Heart left ventricle (tissue), 13 donors: ENCODE measurements around the gene TP53AIP1.

Source experiments
- POLR2A ChIP-seq, 2 donors: fragments of 450-650 bp; IDR thresholded peaks; one replicate each; pipeline ENCODE4 v1.6.1; 2017; ENCODE audit warnings: antibody characterized with exemption in 2 of 2, mild to moderate bottlenecking in 2 of 2, moderate library complexity in 2 of 2
- TF ChIP-seq, protein P1 (sequence below), 12 donors: fragments of 200-600 bp; sonication (generic) in 4 of 12; IDR thresholded peaks; one replicate each; pipeline versions ENCODE4 v1.5.0 to v1.8.0; 2018 to 2022; ENCODE audit warnings: antibody characterized with exemption in 12 of 12, mild to moderate bottlenecking in 5 of 12
- donor health status: ischemic (EF 13 %, LVEDD 7.1; RV severe dilation, severe dysfunction).
- donor health status: DM: no; HTN: yes; CAD: no.
- donor health status: DM: no; HTN: no; CAD: no.
- donor health status: ischemic (EF 25% LVEDD 6.9; RV normal size, moderate dysfunction).
- donor health status: ischemic (EF 25% LVEDD 5.7; RV mildly dilated, moderate dysfunction).
- donor health status: ischemic (EF 35%, LVEDD 5.7; RV mildly dilated, moderate dysfunction).
- donor health status: nonischemic (EF 11% LVEDD 7.7; RV severe dilation, severe dysfunction).
- donor health status: DM: yes; HTN: yes; CAD: no.
- donor health status: PGD.
- donor health status: ischemic (EF 29% LVEDD 5.4; RV normal size, mild dysfunction).
- donor health status: nonischemic (EF 23%, LVEDD 6.1; RV moderate dilation, normal function).

DNA sequence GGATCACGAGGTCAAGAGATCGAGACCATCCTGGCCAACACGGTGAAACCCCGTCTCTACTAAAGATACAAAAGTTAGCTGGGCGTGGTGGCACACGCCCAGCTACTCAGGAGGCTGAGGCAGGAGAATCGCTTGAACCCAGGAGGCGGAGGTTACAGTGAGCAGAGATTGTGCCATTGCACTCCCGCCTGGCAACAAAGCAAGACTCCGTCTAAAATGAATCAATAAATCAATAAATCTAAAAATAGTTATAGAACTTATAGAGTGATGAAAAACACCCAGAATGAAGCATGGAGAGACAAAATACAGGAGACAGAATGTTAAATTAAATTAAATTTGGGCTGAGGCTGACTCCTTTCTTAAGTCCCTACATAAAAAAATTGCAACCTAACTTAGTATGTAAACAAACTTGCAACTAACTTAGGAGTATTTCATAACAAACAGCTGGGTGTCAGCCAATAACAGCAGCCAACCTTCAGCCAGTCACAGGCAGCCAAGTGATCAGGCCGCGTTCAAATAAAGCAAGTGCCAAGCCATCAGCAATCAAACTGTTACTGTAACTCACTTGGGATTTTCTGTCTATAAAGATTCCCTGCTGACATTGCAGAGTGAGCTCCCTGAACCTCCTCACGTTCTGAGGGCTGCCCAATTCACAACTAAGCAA lies 7.3 kb upstream of the TP53AIP1 start:
- TF ChIP-seq POLR2A (IDR thresholded peaks at IDR 0.05): no peak
- TF ChIP-seq, protein P1, sequence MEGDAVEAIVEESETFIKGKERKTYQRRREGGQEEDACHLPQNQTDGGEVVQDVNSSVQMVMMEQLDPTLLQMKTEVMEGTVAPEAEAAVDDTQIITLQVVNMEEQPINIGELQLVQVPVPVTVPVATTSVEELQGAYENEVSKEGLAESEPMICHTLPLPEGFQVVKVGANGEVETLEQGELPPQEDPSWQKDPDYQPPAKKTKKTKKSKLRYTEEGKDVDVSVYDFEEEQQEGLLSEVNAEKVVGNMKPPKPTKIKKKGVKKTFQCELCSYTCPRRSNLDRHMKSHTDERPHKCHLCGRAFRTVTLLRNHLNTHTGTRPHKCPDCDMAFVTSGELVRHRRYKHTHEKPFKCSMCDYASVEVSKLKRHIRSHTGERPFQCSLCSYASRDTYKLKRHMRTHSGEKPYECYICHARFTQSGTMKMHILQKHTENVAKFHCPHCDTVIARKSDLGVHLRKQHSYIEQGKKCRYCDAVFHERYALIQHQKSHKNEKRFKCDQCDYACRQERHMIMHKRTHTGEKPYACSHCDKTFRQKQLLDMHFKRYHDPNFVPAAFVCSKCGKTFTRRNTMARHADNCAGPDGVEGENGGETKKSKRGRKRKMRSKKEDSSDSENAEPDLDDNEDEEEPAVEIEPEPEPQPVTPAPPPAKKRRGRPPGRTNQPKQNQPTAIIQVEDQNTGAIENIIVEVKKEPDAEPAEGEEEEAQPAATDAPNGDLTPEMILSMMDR (IDR thresholded peaks at IDR 0.05): no peak
